ENCODE measurements around the gene FYCO1.

DNA sequence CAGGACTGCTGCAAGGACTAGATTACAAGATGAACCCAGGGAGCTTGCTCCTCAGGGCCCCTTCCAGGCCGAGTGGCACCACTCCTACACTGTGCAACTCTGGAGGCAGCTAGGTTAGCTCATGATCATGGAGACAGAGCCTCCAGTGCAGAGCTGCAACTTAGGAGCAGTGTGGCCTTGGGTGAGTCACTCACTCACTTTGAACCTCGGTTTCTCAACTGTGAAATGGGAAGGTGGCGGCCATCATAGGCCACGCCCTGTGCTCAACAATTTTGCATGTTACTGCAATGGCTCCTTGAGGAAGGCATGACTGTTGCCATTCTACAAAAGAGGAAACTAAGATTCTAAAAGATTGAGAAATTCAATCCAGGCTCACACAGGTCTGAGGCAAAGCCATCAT, 63.5 kb downstream of the FYCO1 start:
- TF ChIP-seq EZH2 (IDR thresholded peaks at IDR 0.05; ENCODE audit: low read length, missing control alignments), result no peak
- TF ChIP-seq, protein P1, sequence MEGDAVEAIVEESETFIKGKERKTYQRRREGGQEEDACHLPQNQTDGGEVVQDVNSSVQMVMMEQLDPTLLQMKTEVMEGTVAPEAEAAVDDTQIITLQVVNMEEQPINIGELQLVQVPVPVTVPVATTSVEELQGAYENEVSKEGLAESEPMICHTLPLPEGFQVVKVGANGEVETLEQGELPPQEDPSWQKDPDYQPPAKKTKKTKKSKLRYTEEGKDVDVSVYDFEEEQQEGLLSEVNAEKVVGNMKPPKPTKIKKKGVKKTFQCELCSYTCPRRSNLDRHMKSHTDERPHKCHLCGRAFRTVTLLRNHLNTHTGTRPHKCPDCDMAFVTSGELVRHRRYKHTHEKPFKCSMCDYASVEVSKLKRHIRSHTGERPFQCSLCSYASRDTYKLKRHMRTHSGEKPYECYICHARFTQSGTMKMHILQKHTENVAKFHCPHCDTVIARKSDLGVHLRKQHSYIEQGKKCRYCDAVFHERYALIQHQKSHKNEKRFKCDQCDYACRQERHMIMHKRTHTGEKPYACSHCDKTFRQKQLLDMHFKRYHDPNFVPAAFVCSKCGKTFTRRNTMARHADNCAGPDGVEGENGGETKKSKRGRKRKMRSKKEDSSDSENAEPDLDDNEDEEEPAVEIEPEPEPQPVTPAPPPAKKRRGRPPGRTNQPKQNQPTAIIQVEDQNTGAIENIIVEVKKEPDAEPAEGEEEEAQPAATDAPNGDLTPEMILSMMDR (conservative IDR thresholded peaks at IDR 0.05 in 1 of 2, IDR thresholded peaks at IDR 0.05 in 1 of 2; ENCODE audit: low read depth in 1 of 2, low read length in 2 of 2), result no peak

Measured in fibroblast of lung (primary cell).